Heart left ventricle (tissue), 13 donors: ENCODE measurements around the gene FOXK1.

Source experiments
- CTCF ChIP-seq, 12 donors: fragments of 200-600 bp; sonication (generic) in 4 of 12; IDR thresholded peaks; one replicate each; pipeline versions ENCODE4 v1.5.0 to v1.8.0; 2018 to 2022; ENCODE audit warnings: antibody characterized with exemption in 12 of 12, mild to moderate bottlenecking in 5 of 12
- POLR2A ChIP-seq, 2 donors: fragments of 450-650 bp; IDR thresholded peaks; one replicate each; pipeline ENCODE4 v1.6.1; 2017; ENCODE audit warnings: antibody characterized with exemption in 2 of 2, mild to moderate bottlenecking in 2 of 2, moderate library complexity in 2 of 2
- donor health status: ischemic (EF 13 %, LVEDD 7.1; RV severe dilation, severe dysfunction).
- donor health status: DM: no; HTN: yes; CAD: no.
- donor health status: DM: no; HTN: no; CAD: no.
- donor health status: ischemic (EF 25% LVEDD 6.9; RV normal size, moderate dysfunction).
- donor health status: ischemic (EF 25% LVEDD 5.7; RV mildly dilated, moderate dysfunction).
- donor health status: ischemic (EF 35%, LVEDD 5.7; RV mildly dilated, moderate dysfunction).
- donor health status: nonischemic (EF 11% LVEDD 7.7; RV severe dilation, severe dysfunction).
- donor health status: DM: yes; HTN: yes; CAD: no.
- donor health status: PGD.
- donor health status: ischemic (EF 29% LVEDD 5.4; RV normal size, mild dysfunction).
- donor health status: nonischemic (EF 23%, LVEDD 6.1; RV moderate dilation, normal function).

GRCh38 chr7:4771737-4772136 is 89.6 kb downstream of the FOXK1 start:
- no peak for TF ChIP-seq CTCF (IDR thresholded peaks at IDR 0.05)
- no peak for TF ChIP-seq POLR2A (IDR thresholded peaks at IDR 0.05)
